MM.1S (cell line): Measurements from ENCODE around the gene CDKL4.

ENCODE experiments used
- DNase-seq: peaks from one replicate; pipeline ENCODE4 v3.0.0-alpha.2; 2015
- H2AFZ ChIP-seq: fragments of 300-600 bp; sonication (generic); 2 replicates; pipeline ENCODE4 v1.6.0; 2016; ENCODE audit warnings: antibody characterized with exemption, low read length
- H3F3A ChIP-seq: fragments of 300-600 bp; sonication (generic); 2 replicates; pipeline ENCODE4 v1.6.1; 2016; ENCODE audit warnings: mild to moderate bottlenecking, antibody characterized with exemption, low read length, moderate library complexity, mixed read lengths; ENCODE audit not compliant: insufficient read depth
- H3K27ac ChIP-seq: fragments of 300-600 bp; sonication (generic); 2 replicates; pipeline ENCODE4 v1.5.1; 2016; ENCODE audit warnings: mild to moderate bottlenecking, low read length
- H3K27me3 ChIP-seq: fragments of 300-600 bp; sonication (generic); replicated peaks from 2 replicates; pipeline ENCODE4 v1.6.0; 2016; ENCODE audit warnings: low read length; ENCODE audit not compliant: insufficient read depth
- H3K36me3 ChIP-seq: fragments of 300-600 bp; sonication (generic); replicated peaks from 2 replicates; pipeline ENCODE4 v1.6.1; 2016; ENCODE audit warnings: mild to moderate bottlenecking, low read length, mixed read lengths; ENCODE audit not compliant: insufficient read depth
- H3K4me1 ChIP-seq: fragments of 300-600 bp; sonication (generic); 2 replicates; pipeline ENCODE4 v1.6.1; 2016; ENCODE audit warnings: low read length, mixed read lengths
- H3K4me2 ChIP-seq: fragments of 300-600 bp; sonication (generic); 2 replicates; pipeline ENCODE4 v1.6.0; 2016; ENCODE audit warnings: low read depth, low read length
- H3K4me3 ChIP-seq: fragments of 300-600 bp; sonication (generic); 2 replicates; pipeline ENCODE4 v1.5.1; 2016; ENCODE audit warnings: low read length, mixed read lengths
- H3K79me2 ChIP-seq: fragments of 300-600 bp; sonication (generic); 2 replicates; pipeline ENCODE4 v1.6.1; 2016; ENCODE audit warnings: mixed run types, low read length, mixed read lengths
- H3K9ac ChIP-seq: fragments of 300-600 bp; sonication (generic); 2 replicates; pipeline ENCODE4 v1.6.1; 2016; ENCODE audit warnings: low read length, mixed read lengths
- H3K9me2 ChIP-seq: fragments of 300-600 bp; sonication (generic); replicated peaks from 2 replicates; pipeline ENCODE4 v1.6.1; 2016; ENCODE audit warnings: mild to moderate bottlenecking, low read length, mixed read lengths; ENCODE audit not compliant: insufficient read depth
- H3K9me3 ChIP-seq: fragments of 300-600 bp; sonication (generic); replicated peaks from 2 replicates; pipeline ENCODE4 v1.6.1; 2016; ENCODE audit warnings: mild to moderate bottlenecking, low read length, mixed read lengths; ENCODE audit not compliant: insufficient read depth
- H4K20me1 ChIP-seq: fragments of 300-600 bp; sonication (generic); 2 replicates; pipeline ENCODE4 v1.6.1; 2016; ENCODE audit warnings: mild to moderate bottlenecking, low read length, moderate library complexity, mixed read lengths; ENCODE audit not compliant: insufficient read depth
- EZH2 ChIP-seq: fragments of 300-600 bp; sonication (generic); optimal IDR thresholded peaks from 2 replicates; pipeline ENCODE3; 2017; ENCODE audit warnings: low read depth, mild to moderate bottlenecking, antibody characterized with exemption, low read length, mixed read lengths
- EZH2phosphoT487 ChIP-seq: fragments of 300-600 bp; sonication (generic); IDR thresholded peaks from 2 replicates; pipeline ENCODE4 v1.6.1; 2018; ENCODE audit warnings: antibody characterized with exemption, low read length
- TF ChIP-seq, protein P1 (sequence below): fragments of 300-600 bp; sonication (generic); IDR thresholded peaks from 2 replicates; pipeline ENCODE4 v1.5.1; 2016; ENCODE audit warnings: antibody characterized with exemption, low read length, mixed read lengths

CDKL4 gene

DNA sequence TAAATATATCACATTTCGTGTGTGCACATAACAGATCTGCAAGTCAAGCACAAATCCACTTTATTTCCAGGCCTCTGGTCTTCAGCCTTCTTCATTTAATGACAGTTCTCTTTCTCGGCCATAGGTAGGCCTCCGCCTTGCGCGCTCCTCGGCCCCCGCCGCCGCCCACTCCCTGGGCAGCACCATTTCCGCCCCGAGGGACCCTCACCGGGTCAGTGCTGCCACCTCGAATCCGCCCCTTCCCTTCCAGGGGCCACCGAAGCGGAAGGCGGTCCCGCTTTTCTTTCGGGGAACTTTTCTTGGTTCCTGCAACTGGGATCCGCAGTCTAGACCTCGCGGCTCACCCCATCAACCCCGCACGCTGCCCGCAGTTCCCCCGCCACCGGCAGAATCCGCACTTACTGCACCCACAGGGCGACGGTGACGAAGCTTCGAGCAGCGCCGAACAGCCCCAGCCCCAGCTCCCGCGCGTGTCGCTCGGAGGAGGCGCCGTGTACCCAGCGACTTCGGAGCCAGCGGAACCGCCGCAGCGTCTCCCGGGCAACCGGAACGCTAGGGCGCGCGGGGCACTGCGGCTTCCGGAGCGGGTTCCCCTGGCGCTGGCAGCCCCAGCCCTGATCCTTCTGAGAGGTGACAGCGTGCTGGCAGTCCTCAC is at the start of gene CDKL4:
TSS of gene CDKL4 (minus strand) at position 502 of the 655 bp plus-strand sequence.
- Histone ChIP-seq H3K9me3 (no peaks in the 10 kb centered on the region), H3K27ac (no peak within 1 kb of the TSS), H3K79me2 (no peaks in the 10 kb centered on the region), H3K4me2 (no peak within 1 kb of the TSS), H3K36me3 (no peaks in the 10 kb centered on the region), H3K9me2 (no peaks in the 10 kb centered on the region), H3K27me3 (no peaks in the 10 kb centered on the region), H3F3A (no peaks in the 10 kb centered on the region), H3K4me3 (no peak within 1 kb of the TSS), H3K9ac (no peak within 1 kb of the TSS), H4K20me1 (no peaks in the 10 kb centered on the region), H2AFZ (no peak within 1 kb of the TSS), H3K4me1 (no peaks in the 10 kb centered on the region)
- TF ChIP-seq EZH2phosphoT487 (no peak), EZH2 (no peak)
- TF ChIP-seq, protein P1, sequence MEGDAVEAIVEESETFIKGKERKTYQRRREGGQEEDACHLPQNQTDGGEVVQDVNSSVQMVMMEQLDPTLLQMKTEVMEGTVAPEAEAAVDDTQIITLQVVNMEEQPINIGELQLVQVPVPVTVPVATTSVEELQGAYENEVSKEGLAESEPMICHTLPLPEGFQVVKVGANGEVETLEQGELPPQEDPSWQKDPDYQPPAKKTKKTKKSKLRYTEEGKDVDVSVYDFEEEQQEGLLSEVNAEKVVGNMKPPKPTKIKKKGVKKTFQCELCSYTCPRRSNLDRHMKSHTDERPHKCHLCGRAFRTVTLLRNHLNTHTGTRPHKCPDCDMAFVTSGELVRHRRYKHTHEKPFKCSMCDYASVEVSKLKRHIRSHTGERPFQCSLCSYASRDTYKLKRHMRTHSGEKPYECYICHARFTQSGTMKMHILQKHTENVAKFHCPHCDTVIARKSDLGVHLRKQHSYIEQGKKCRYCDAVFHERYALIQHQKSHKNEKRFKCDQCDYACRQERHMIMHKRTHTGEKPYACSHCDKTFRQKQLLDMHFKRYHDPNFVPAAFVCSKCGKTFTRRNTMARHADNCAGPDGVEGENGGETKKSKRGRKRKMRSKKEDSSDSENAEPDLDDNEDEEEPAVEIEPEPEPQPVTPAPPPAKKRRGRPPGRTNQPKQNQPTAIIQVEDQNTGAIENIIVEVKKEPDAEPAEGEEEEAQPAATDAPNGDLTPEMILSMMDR, result no peak
- DNase-seq, result no peak

DNA sequence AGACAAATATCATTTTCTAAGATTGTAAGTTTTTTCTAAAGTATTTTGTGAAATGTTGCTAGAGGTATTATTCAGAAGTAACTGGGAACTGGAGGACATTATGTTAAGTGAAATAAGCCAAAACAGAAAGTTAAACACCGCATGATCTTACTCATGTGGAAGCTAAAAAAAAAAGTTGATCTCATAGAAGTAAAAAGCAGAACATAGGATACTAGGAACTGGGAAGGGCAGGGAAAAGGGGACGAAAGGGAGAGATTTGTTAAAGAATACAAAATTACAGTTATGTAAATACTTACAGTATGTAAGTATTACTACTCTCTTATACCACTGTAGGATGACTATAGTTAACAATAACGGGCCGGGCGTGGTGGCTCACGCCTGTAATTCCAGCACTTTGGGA is 46.7 kb upstream of the CDKL4 start:
- H3K4me1 ChIP-seq, result no peaks in the 10 kb centered on the region
- no peak for DNase-seq
- TF ChIP-seq EZH2 (no peak), EZH2phosphoT487 (no peak)
- TF ChIP-seq, protein P1, result no peak
- H3K9ac ChIP-seq, result no peak overlapping the region
- H3K4me3 ChIP-seq, result no peak overlapping the region
- H3K27me3 ChIP-seq, result no peaks in the 10 kb centered on the region
- H2AFZ ChIP-seq, result no peak overlapping the region
- no peaks in the 10 kb centered on the region for H3F3A ChIP-seq
- no peaks in the 10 kb centered on the region for H4K20me1 ChIP-seq
- no peaks in the 10 kb centered on the region for H3K79me2 ChIP-seq
- no peak overlapping the region for H3K4me2 ChIP-seq
- no peaks in the 10 kb centered on the region for H3K9me3 ChIP-seq
- H3K36me3 ChIP-seq, result no peaks in the 10 kb centered on the region; the same call in 1 of the 2 replicates
- no peaks in the 10 kb centered on the region for H3K9me2 ChIP-seq
- no peak overlapping the region for H3K27ac ChIP-seq

DNA sequence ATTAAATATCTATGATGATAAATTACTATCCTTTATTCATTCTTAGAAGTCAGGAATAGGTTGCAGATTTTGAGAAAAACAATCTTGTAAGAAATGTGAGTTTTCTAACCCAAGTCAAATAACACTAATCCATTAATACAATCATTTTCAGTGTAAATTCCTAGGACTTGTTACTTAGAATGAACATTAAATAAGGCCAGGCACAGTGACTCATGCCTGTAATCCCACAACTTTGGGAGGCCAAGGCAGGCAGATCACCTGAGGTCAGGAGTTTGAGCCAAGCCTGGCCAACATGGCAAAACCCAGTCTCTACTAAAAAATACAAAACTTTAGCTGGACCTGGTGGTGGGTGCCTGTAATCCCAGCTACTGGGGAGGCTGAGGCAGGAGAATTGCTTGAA is 45.8 kb upstream of the CDKL4 start:
- H3K9ac ChIP-seq, result no peak overlapping the region
- H3K27ac ChIP-seq, result no peak overlapping the region
- no peaks in the 10 kb centered on the region for H3K4me1 ChIP-seq
- no peaks in the 10 kb centered on the region for H3K9me2 ChIP-seq
- TF ChIP-seq, protein P1, result no peak
- TF ChIP-seq EZH2 (no peak), EZH2phosphoT487 (no peak)
- H3K36me3 ChIP-seq, result no peaks in the 10 kb centered on the region; the same call in 1 of the 2 replicates
- no peak overlapping the region for H3K4me3 ChIP-seq
- no peaks in the 10 kb centered on the region for H3F3A ChIP-seq
- H3K4me2 ChIP-seq, result no peak overlapping the region
- no peaks in the 10 kb centered on the region for H4K20me1 ChIP-seq
- no peaks in the 10 kb centered on the region for H3K9me3 ChIP-seq
- H3K79me2 ChIP-seq, result no peaks in the 10 kb centered on the region
- DNase-seq, result no peak
- H2AFZ ChIP-seq, result no peak overlapping the region
- H3K27me3 ChIP-seq, result no peaks in the 10 kb centered on the region
